HepG2 (cell line): ENCODE results near the gene DSG2. TPM values are rescaled to one million over a fixed set of nuclear protein-coding genes. Genes with fewer than 3 reads are reported as not detected.

Experiments
- CREM ChIP-seq, 2 experiments: sonication (generic) in 1 of 2; formaldehyde crosslinking in 1 of 2; IDR thresholded peaks; 2 replicates each; pipeline versions ENCODE4 v1.4.0 to v1.6.1; 2016 to 2020; ENCODE audit warnings: antibody characterized with exemption in 1 of 2, mild to moderate bottlenecking in 1 of 2, missing genetic modification reagents in 1 of 2
- ETS1 ChIP-seq: sonication (generic); formaldehyde crosslinking; IDR thresholded peaks from 2 replicates; pipeline ENCODE4 v1.4.0; 2020; ENCODE audit warnings: missing genetic modification reagents
- HNRNPK ChIP-seq: fragments of 200-400 bp; formaldehyde crosslinking; IDR thresholded peaks from 2 replicates; pipeline ENCODE4 v1.6.1; 2018; ENCODE audit warnings: low read length, low read depth, moderate library complexity, mild to moderate bottlenecking; ENCODE audit not compliant: poor library complexity, severe bottlenecking
- MLLT10 ChIP-seq: sonication (generic); formaldehyde crosslinking; IDR thresholded peaks from 2 replicates; pipeline ENCODE4 v1.4.0; 2020; ENCODE audit warnings: missing genetic modification reagents
- PBX2 ChIP-seq: IDR thresholded peaks from 2 replicates; pipeline ENCODE4 v1.6.1; 2016; ENCODE audit warnings: control low read depth
- PCBP1 ChIP-seq: fragments of 200-400 bp; formaldehyde crosslinking; IDR thresholded peaks from 2 replicates; pipeline ENCODE4 v1.6.1; 2017; ENCODE audit warnings: mild to moderate bottlenecking, low read depth, low read length, borderline replicate concordance
- PRDM15 ChIP-seq: sonication (generic); formaldehyde crosslinking; IDR thresholded peaks from 2 replicates; pipeline ENCODE4 v1.4.0; 2020; ENCODE audit warnings: missing genetic modification reagents
- SIN3A ChIP-seq: IDR thresholded peaks from 2 replicates; pipeline ENCODE4 v1.6.1; 2011; ENCODE audit warnings: low read depth, mild to moderate bottlenecking, control low read depth, low read length, borderline replicate concordance
- SIX4 ChIP-seq: sonication (generic); formaldehyde crosslinking; IDR thresholded peaks from 2 replicates; pipeline ENCODE4 v1.4.0; 2020; ENCODE audit warnings: missing genetic modification reagents
- TCF7 ChIP-seq: sonication (generic); IDR thresholded peaks from 2 replicates; pipeline ENCODE4 v1.6.1; 2016; ENCODE audit warnings: antibody characterized with exemption, low read depth
- ZFP82 ChIP-seq: sonication (generic); formaldehyde crosslinking; IDR thresholded peaks from 2 replicates; pipeline ENCODE4 v1.5.1; 2020; ENCODE audit warnings: mild to moderate bottlenecking, missing genetic modification reagents, borderline replicate concordance
- ZKSCAN1 ChIP-seq: fragments of 150-350 bp; IDR thresholded peaks from 2 replicates; pipeline ENCODE4 v1.6.1; 2014; ENCODE audit warnings: low read length
- ZNF407 ChIP-seq: sonication (generic); formaldehyde crosslinking; IDR thresholded peaks from one replicate; pipeline ENCODE4 v1.5.1; 2020; ENCODE audit warnings: mild to moderate bottlenecking, missing genetic modification reagents; ENCODE audit errors: not compliant biosample characterization
- ZNF564 ChIP-seq: sonication (generic); formaldehyde crosslinking; IDR thresholded peaks from 2 replicates; pipeline ENCODE4 v1.8.1; 2023; ENCODE audit warnings: mild to moderate bottlenecking, missing genetic modification reagents
- ZNF788 ChIP-seq: sonication (generic); formaldehyde crosslinking; IDR thresholded peaks from 2 replicates; pipeline ENCODE4 v1.5.0; 2020; ENCODE audit warnings: mild to moderate bottlenecking, missing genetic modification reagents, borderline replicate concordance
- polyA plus RNA-seq, 8 experiments: library from polyadenylated mRNA; depleted of rRNA in 3 of 8; stranded (reverse) in 7 of 8; unstranded in 1 of 8; fragments of >200 nt; fragmentation: Illumina TruSeq in 4 of 8; extraction: Trizol in 4 of 8; gene quantifications; 2 replicates each; pipeline versions ENCODE4 v1.2.1 to v1.2.3, GENCODE V29; 2011 to 2016; ENCODE audit warnings: low read depth in 4 of 8, missing spikeins in 1 of 8, mixed read lengths in 1 of 8; ENCODE audit not compliant: insufficient read depth in 1 of 8
- total RNA-seq, 5 experiments: library from RNA; depleted of rRNA; stranded (reverse); fragments of >200 nt; fragmentation: Illumina TruSeq; extraction: Trizol; gene quantifications; 2 replicates each; pipeline ENCODE4 v1.2.3, GENCODE V29; 2016; ENCODE audit warnings: low read depth in 1 of 5

Gene DSG2
- total and polyA plus RNA-seq, 2 of the 13 experiments (the other 11 are each of a cell fraction or from before 2014, with no cell fraction given), result 23.3 to 66.7 TPM

- peak; percentile 40 for TF ChIP-seq ZNF407
- no peak for TF ChIP-seq ETS1 (CRISPR knock-in tag)
- no peak for TF ChIP-seq ZNF788 (CRISPR knock-in tag)
- TF ChIP-seq ZNF564 (CRISPR knock-in tag), result peak; percentile 71
- TF ChIP-seq PRDM15 (CRISPR knock-in tag), result no peak
- TF ChIP-seq SIX4, result no peak
- TF ChIP-seq ZFP82, result no peak
- TF ChIP-seq PCBP1, result no peak
- TF ChIP-seq ZKSCAN1, result no peak
- TF ChIP-seq SIN3A, result no peak
- TF ChIP-seq TCF7, result no peak
- no peak for TF ChIP-seq CREM (IDR thresholded peaks at IDR 0.05)
- TF ChIP-seq CREM (CRISPR knock-in tag; IDR thresholded peaks at IDR 0.05), result no peak
- TF ChIP-seq PBX2 (CRISPR knock-in tag), result no peak
- TF ChIP-seq HNRNPK, result no peak
- no peak for TF ChIP-seq MLLT10
Observed at GRCh38 chr18:31497836-31498573, at the start of gene DSG2 (continued).
